Measurements from ENCODE around the gene FARP1. TPM values are rescaled to one million over a fixed set of nuclear protein-coding genes. Genes with fewer than 3 reads are reported as not detected.

Gene FARP1
- polyA plus RNA-seq, 2 of the 4 experiments (the other 2 are of a cell fraction) = 9.4 to 13.0 TPM

- ATAC-seq (no peak), FAIRE-seq (no peak), DNase-seq (ENCODE audit: low read depth in 1 of 2, low spot score in 1 of 2) (no peak)
- Histone ChIP-seq H3K4me3 (no peak overlapping the region), H3K4me2 (no peak overlapping the region), H3K9me3 (no peaks in the 10 kb centered on the region), H3K27ac (peak overlapping the region in 1 of 2 experiments; percentile 57; a peak in 2 of 6 replicates), H3K4me1 (peaks cover 17% of the 10 kb centered on the region; the same call in 1 of the 3 replicates)
- TF ChIP-seq BCL3 (IDR thresholded peaks at IDR 0.05) (no peak), POLR2AphosphoS2 (conservative IDR thresholded peaks at IDR 0.05; ENCODE audit: low read length) (no peak), ZSCAN20 (CRISPR knock-in tag; IDR thresholded peaks at IDR 0.05) (no peak), MAFK (IDR thresholded peaks at IDR 0.05; ENCODE audit: partially characterized antibody) (no peak), ATOH8 (CRISPR knock-in tag; IDR thresholded peaks at IDR 0.05; ENCODE audit: low read depth) (no peak), JUN (IDR thresholded peaks at IDR 0.05) (no peak), CBX8 (IDR thresholded peaks at IDR 0.05) (no peak), RFX5 (IDR thresholded peaks at IDR 0.05) (no peak), CTCF (IDR thresholded peaks at IDR 0.05) (no peak), EP300 (IDR thresholded peaks at IDR 0.05) (no peak), HMGXB4 (CRISPR knock-in tag; IDR thresholded peaks at IDR 0.05; ENCODE audit: borderline replicate concordance) (no peak), SMC3 (IDR thresholded peaks at IDR 0.05) (no peak), HES2 (IDR thresholded peaks at IDR 0.05) (no peak), ESRRA (IDR thresholded peaks at IDR 0.05; ENCODE audit: borderline replicate concordance, low read length) (no peak), ZNF302 (CRISPR knock-in tag; IDR thresholded peaks at IDR 0.05) (no peak), FOSL2 (IDR thresholded peaks at IDR 0.05) (no peak), FOSL2 (CRISPR knock-in tag; IDR thresholded peaks at IDR 0.05) (no peak), MAZ (IDR thresholded peaks at IDR 0.05; ENCODE audit: borderline replicate concordance, low read depth, low read length) (no peak), CBX2 (IDR thresholded peaks at IDR 0.05; ENCODE audit: borderline replicate concordance, low read depth) (no peak), ZFP36 (IDR thresholded peaks at IDR 0.05; ENCODE audit: borderline replicate concordance, partially characterized antibody) (no peak)
- ChIA-PET CTCF (interaction anchor here (1.5 to 5.5 kb wide), 6 partner anchors 14 to 399 kb away, joined by 7 to 78 read pairs (median 14); no protein-coding TSS in a partner anchor), POLR2A (interaction anchor here (0.6 kb wide), 1 partner anchor 14 kb away, joined by 3 read pairs; no protein-coding TSS in a partner anchor)
- 88% methylated on average over 15 of the region's 21 CpGs for WGBS (ENCODE audit: missing lambda C conversion rate)
Measured at GRCh38 chr13:98443800-98444325, 301.0 kb downstream of the FARP1 start.

DNA sequence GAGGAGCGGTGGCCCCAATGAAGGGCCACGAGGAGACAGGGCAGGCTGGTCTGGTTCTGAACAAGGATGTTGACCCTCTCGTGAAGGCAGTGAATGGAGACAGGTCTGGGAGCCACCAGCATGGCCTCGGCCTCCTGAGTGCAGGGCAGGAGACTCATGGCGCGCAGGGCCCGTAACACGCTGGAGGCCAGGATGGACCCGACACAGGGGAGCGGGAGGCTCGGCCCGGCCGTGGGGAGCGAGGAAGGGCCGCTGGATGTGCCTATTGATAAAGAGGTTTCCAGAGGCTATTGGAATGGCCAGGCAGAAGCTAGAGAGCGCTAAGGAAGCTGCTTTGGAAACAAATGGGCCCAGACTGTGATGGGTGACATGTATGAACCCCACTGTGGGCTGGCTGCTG lies 301.5 kb downstream of the FARP1 start:
- POLR2A ChIA-PET = no interaction called here
- Histone ChIP-seq H3K4me3 (no peak overlapping the region), H3K9me3 (no peaks in the 10 kb centered on the region)

More for the DNA sequence above, 301.5 kb downstream of the FARP1 start:
- WGBS (ENCODE audit: missing lambda C conversion rate) = 99% methylated on average over 7 of the region's 16 CpGs
- Histone ChIP-seq H3K4me2 (no peak overlapping the region), H3K27ac (no peak overlapping the region), H3K4me1 (peaks cover 17% of the 10 kb centered on the region; the same call in 1 of the 3 replicates)
- CTCF ChIA-PET = interaction anchor here (0.7 to 5.5 kb wide), 24 partner anchors 9 to 401 kb away, joined by 3 to 78 read pairs (median 9); no protein-coding TSS in a partner anchor
- no peak for TF ChIP-seq KDM1A (IDR thresholded peaks at IDR 0.05; ENCODE audit: low read depth)
- TF ChIP-seq HOXB13 (CRISPR knock-in tag; IDR thresholded peaks at IDR 0.05; ENCODE audit: low read depth) = no peak
- no peak for TF ChIP-seq EHF (CRISPR knock-in tag; IDR thresholded peaks at IDR 0.05)
- TF ChIP-seq NR3C1 (IDR thresholded peaks at IDR 0.05) = no peak
- TF ChIP-seq JUN (IDR thresholded peaks at IDR 0.05) = no peak
- TF ChIP-seq ZNF302 (CRISPR knock-in tag; IDR thresholded peaks at IDR 0.05) = no peak
- no peak for TF ChIP-seq HES2 (IDR thresholded peaks at IDR 0.05)
- TF ChIP-seq CEBPB (IDR thresholded peaks at IDR 0.05) = no peak
- no peak for TF ChIP-seq KDM5A (IDR thresholded peaks at IDR 0.05)
- no peak for TF ChIP-seq TFCP2L1 (CRISPR knock-in tag; IDR thresholded peaks at IDR 0.05)
- no peak for TF ChIP-seq HEYL (CRISPR knock-in tag; IDR thresholded peaks at IDR 0.05)
- no peak for TF ChIP-seq FOSL2 (IDR thresholded peaks at IDR 0.05)
- no peak for TF ChIP-seq FOSL2 (CRISPR knock-in tag; IDR thresholded peaks at IDR 0.05)
- no peak for TF ChIP-seq GATA3 (IDR thresholded peaks at IDR 0.05; ENCODE audit: borderline replicate concordance)
- DNase-seq (ENCODE audit: low read depth in 1 of 2, low spot score in 1 of 2) = no peak
- no peak for ATAC-seq
- FAIRE-seq = no peak

Data from A549 (cell line).